Heart left ventricle (tissue), 13 donors: ENCODE results near the gene CEACAM8.
"Not testable (repeated sequence)": the region's sequence is repeated elsewhere in the genome, so short reads cannot be mapped to it uniquely, and the experiment has no call there.

ENCODE experiments used
- POLR2A ChIP-seq, 2 donors: fragments of 450-650 bp; IDR thresholded peaks; one replicate each; pipeline ENCODE4 v1.6.1; 2017; ENCODE audit warnings: antibody characterized with exemption in 2 of 2, mild to moderate bottlenecking in 2 of 2, moderate library complexity in 2 of 2
- TF ChIP-seq, protein P1 (sequence below), 12 donors: fragments of 200-600 bp; sonication (generic) in 4 of 12; IDR thresholded peaks; one replicate each; pipeline versions ENCODE4 v1.5.0 to v1.8.0; 2018 to 2022; ENCODE audit warnings: antibody characterized with exemption in 12 of 12, mild to moderate bottlenecking in 5 of 12
- donor health status: ischemic (EF 13 %, LVEDD 7.1; RV severe dilation, severe dysfunction).
- donor health status: DM: no; HTN: yes; CAD: no.
- donor health status: DM: no; HTN: no; CAD: no.
- donor health status: ischemic (EF 25% LVEDD 6.9; RV normal size, moderate dysfunction).
- donor health status: ischemic (EF 25% LVEDD 5.7; RV mildly dilated, moderate dysfunction).
- donor health status: ischemic (EF 35%, LVEDD 5.7; RV mildly dilated, moderate dysfunction).
- donor health status: nonischemic (EF 11% LVEDD 7.7; RV severe dilation, severe dysfunction).
- donor health status: DM: yes; HTN: yes; CAD: no.
- donor health status: PGD.
- donor health status: ischemic (EF 29% LVEDD 5.4; RV normal size, mild dysfunction).
- donor health status: nonischemic (EF 23%, LVEDD 6.1; RV moderate dilation, normal function).

DNA sequence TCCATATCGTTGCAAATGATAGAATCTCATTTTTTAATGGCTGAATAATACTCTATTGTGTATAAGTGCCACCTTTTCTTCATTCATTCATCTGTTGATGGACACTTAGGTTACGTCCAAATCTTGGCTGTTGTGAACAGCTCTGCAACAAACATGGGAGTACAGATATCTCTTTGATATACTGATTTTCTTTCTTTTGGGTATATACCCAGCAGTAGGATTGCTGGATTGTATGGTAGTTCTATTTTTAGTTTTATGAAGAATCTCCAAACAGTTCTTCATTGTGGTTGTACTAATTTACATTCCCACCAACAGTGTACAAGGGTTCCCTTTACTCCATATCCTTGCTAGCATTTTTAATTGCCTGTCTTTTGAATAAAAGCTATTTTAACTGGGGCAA is 59.4 kb downstream of the CEACAM8 start:
- TF ChIP-seq, protein P1, sequence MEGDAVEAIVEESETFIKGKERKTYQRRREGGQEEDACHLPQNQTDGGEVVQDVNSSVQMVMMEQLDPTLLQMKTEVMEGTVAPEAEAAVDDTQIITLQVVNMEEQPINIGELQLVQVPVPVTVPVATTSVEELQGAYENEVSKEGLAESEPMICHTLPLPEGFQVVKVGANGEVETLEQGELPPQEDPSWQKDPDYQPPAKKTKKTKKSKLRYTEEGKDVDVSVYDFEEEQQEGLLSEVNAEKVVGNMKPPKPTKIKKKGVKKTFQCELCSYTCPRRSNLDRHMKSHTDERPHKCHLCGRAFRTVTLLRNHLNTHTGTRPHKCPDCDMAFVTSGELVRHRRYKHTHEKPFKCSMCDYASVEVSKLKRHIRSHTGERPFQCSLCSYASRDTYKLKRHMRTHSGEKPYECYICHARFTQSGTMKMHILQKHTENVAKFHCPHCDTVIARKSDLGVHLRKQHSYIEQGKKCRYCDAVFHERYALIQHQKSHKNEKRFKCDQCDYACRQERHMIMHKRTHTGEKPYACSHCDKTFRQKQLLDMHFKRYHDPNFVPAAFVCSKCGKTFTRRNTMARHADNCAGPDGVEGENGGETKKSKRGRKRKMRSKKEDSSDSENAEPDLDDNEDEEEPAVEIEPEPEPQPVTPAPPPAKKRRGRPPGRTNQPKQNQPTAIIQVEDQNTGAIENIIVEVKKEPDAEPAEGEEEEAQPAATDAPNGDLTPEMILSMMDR (IDR thresholded peaks at IDR 0.05), result not testable (repeated sequence)
- not testable (repeated sequence) for TF ChIP-seq POLR2A (IDR thresholded peaks at IDR 0.05)
